CD4-positive, alpha-beta T cell treated with Interleukin-4 for 1 hour (primary cell): ENCODE results near the gene JADE2.
A peak's percentile ranks its signal among the peaks of the same experiment; 100 is the strongest.
"Not testable (repeated sequence)": the region's sequence is repeated elsewhere in the genome, so short reads cannot be mapped to it uniquely, and the experiment has no call there.

Experiments used
- DNase-seq, 2 donors: peaks; one replicate each; pipeline ENCODE4 v3.0.0-alpha.2; 2020 to 2022

JADE2 gene

DNA sequence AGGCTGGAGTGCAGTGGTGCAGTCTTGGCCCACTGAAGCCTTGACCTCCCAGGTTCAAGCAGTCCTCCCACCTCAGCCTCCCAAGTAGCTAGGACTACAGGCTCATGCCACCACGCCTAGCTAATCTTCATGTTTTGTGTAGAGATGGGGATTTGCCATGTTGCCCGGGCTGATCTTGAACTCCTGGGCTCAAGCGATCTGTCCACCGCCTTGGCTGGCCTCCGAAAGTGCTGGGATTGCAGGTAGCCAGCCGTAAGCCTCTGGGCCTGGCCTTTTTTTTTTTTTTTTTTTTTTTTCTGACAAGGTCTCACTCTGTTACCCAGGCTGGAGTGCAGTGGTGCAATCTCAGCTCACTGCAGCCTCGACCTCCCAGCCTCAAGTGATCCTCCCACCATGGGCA, 27.2 kb downstream of the JADE2 start:
- DNase-seq: not testable (repeated sequence)

DNA sequence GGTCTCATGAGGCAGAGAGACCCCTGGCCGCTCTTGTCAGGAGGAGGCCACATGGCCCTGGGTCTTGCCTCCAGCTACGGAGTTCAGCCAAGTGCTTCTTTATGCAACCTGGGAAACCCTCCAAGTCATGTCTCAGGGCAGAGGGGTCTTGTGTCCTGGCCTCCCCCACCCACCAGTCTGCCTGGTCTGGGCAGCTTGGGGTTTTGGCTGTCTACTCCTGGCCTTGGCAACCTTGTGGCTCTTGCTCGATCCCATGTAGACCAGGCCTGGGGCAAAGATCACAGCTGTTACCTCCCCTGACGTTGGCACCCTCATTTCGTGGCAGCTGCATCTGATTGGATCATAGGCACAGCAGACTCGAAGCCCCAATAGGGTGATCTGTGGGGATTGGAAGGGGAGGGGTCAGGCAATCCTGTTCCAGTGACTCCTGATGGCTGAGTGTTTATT, 28.4 kb downstream of the JADE2 start:
- no peak for DNase-seq

DNA sequence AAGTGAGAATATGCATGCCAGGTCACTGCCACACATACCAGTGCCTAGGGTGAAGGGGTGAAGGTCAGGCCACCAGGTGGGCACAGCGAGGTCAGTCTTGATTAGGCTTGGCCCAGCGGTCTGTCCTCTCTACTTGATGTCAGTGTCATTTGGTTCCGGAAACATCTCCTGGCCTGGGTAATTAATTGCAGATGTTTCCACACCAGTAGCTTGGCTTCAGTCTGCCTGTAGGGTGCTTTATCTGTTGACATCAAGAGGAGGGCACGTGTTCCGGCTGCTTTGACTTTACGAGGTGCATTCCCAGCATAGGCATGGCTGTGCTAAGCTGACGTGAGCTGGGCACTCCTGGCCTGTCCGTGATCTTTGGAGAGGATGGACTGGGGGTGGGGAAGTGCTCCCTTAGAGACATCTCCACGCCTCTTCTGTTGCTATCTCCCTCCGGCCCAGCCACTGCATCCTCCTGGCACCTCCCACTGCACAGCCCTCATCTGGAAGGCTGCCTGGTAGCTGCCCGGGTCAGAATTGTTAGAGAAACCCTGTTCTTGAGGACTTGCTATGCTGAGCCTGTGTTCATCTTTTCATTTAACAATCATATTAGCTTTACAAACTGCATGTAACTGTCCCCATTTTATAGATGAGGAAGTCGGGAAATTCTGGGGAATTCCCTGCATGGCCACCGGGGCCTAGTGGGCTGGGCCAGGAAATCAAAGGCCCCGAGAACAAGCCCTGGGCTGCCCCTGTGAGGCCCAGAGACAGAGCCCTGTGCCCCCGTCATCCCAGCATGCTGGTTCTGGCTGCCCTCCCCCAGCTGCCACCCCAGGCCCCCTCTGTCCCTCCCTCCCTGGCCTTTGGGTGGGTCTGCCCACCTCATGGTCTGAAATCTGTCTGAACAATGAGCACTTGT, 29.1 kb downstream of the JADE2 start:
- peak; percentile 65 to 67 for DNase-seq

DNA sequence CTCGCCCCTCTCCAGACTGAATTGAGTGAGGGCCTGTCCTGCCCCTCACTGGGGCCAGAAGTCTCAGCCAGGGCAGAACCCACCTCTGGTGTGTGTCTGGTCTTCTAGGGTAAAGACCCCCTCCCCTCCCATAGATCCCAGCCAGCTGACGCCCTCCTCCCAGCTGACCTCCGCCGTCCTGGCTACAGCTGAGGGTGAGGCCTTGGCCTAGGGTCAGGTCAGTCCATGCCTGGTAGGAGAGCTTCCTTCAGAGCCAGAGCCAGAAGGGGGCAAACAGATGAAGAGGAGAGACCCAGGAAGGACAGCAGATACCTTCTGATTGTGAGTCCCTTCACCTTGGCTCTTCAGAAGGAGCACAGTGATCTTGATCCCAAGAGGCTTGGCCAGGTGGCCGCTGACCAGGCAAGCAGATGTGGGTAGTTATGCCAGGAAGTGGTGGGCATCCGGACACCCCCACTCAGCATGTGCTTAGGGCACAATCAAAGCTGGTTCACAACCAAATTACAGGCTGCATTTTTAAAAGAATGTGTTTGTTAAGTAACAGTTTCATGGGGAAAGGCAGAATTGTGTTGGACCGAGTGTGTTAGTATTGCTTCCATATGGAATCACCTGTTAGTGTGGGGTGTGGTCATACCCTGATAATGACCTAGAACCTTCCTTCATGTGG, 29.9 kb downstream of the JADE2 start:
- DNase-seq: no peak

DNA sequence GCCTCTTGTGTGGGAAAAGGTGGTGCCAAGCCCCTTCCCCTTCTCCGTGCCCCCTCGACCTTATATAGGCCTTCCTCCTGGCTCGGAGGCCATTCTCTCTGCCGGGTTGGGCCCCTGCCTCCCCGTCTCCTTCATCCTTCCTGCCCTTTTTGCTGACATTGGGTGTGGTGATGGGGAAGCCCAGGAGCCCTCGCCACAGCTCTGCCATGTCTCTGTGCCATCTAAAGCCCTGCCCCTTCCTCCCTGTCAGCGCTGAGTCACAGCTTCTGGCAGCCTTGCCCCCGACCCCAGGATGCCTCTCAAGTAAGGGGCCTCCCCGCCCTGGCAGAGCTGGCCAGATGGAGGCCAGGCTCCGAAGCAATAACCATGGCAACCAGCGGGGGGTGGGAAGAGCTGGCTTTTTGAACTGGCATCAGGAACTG, 30.4 kb downstream of the JADE2 start:
- DNase-seq: peak; percentile 89

DNA sequence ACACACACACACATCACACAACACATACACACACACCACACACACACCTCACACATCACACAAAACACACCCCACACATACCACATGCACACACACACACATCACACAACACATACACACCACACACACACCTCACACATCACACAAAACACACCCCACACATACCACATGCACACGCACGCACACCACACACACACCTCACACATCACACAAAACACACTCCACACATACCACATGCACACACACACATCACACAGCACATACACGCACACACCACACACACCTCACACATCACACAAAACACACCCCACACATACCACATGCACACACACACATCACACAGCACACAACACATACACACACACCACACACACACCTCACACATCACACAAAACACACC, 31.1 kb downstream of the JADE2 start:
- peak in 1 of 2 donors; percentile 18 for DNase-seq

DNA sequence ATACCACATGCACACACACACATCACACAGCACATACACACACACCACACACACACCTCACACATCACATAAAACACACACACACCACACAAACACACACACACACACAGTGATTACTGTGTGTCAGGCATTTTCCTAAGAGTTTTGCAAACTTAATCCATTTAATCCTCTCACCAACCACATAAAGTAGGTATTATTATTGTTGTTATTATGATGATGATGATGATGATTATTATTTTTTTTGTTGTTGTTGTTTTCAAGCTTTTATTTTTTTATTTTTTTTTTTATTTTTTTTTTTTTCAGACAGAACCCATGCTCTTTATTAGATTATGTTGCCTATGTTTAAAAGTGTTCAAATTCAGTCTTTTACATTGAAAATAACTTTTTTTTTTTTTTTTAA, 31.5 kb downstream of the JADE2 start:
- DNase-seq: no peak

DNA sequence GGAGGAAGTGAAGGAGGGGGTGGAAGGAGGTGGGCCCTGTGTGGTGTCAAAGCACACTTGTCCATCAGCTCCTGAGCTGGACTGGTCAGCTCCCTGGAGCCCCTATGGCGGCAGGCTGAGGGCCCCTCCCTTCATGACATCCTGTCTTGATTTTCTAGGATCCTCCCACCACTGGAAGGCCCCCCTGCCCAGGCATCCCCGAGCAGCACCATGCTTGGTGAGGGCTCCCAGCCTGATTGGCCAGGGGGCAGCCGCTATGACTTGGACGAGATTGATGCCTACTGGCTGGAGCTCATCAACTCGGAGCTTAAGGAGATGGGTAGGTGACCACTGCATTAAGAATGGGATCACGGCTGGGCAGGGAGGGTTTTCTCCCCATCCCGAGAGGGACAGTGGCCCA, 34.2 kb downstream of the JADE2 start:
- DNase-seq: no peak

DNA sequence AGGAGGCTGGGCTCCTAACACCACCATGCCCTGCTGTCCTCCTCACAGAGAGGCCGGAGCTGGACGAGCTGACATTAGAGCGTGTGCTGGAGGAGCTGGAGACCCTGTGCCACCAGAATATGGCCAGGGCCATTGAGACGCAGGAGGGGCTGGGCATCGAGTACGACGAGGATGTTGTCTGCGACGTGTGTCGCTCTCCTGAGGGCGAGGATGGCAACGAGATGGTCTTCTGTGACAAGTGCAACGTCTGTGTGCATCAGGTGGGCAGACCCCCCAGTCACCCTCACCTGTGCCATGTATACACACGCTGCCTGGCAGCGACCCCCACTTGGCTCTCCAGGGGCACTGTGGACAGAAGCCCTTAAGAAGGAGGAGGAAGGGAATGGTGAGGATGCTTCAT, 35.2 kb downstream of the JADE2 start:
- DNase-seq: no peak

DNA sequence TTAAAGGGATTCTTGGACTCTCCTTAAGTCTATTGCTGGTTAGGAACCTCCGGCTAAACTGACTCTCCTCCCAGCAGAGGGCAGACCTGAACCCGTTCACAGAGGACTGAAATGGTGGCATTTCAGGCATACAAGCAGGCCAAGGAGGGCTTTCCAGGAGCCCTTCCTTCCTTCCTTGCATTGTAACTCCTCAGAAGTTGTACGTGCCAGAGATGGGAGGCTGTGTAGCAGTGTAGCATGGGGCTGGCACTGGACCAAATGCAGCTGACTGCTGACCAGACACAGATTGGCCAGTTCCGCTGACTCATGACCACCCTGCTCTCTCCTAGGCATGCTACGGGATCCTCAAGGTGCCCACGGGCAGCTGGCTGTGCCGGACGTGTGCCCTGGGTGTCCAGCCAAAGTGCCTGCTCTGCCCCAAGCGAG, 36.4 kb downstream of the JADE2 start:
- DNase-seq: no peak

DNA sequence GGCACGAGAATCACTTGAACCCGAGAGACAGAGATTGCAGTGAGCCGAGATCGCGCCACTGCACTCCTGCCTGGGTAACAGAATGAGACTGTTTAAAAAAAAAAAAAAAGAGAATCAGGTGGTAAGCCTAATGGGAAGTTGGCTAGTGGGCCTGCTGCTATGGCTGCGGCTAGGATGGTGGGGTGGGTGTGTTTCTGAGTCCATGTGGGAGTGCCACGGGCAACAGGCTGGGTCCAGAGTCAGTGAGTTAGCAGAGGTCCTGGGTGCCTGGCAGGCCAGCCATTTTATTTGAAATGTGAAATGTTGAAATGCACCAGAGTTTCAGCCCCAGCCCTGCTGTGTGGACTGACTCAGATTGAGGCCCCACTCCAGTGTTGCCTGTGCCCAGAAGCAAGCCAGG, 37.8 kb downstream of the JADE2 start:
- no peak for DNase-seq

DNA sequence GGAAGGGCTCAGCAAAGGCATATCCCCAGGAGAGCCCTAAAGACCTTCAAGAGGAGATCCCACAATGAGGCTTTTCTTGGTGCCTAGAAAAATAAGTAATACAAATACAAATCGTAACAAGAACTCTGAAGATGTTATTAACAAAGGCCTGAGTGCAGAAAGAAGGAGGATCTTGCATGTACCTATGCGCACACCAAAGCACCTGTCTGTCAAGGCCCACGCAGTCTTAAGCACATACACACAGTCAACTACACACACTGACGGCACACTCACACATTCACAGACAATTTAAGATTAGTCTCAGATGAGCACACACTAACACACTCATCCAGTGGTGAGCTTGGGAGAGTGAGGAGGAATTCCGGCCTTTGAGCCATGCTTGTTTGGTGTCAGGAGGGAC, 38.5 kb downstream of the JADE2 start:
- DNase-seq: no peak

DNA sequence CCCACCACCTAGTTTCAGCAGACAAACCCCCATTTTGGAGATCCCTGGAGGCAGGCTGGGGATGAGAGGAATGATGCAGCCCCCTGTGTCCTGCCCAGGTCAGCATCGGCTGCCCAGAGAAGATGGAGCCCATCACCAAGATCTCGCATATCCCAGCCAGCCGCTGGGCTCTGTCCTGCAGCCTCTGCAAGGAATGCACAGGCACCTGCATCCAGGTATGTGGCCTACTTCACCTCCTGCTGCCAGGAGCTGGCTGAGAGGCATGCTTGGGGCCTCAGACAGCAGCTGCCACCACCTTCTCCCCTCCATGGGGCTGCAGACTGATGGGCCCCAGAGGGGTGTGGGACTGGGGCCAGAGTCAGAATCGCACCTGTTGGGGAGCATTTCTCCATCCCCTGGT, 38.9 kb downstream of the JADE2 start:
- no peak for DNase-seq

DNA sequence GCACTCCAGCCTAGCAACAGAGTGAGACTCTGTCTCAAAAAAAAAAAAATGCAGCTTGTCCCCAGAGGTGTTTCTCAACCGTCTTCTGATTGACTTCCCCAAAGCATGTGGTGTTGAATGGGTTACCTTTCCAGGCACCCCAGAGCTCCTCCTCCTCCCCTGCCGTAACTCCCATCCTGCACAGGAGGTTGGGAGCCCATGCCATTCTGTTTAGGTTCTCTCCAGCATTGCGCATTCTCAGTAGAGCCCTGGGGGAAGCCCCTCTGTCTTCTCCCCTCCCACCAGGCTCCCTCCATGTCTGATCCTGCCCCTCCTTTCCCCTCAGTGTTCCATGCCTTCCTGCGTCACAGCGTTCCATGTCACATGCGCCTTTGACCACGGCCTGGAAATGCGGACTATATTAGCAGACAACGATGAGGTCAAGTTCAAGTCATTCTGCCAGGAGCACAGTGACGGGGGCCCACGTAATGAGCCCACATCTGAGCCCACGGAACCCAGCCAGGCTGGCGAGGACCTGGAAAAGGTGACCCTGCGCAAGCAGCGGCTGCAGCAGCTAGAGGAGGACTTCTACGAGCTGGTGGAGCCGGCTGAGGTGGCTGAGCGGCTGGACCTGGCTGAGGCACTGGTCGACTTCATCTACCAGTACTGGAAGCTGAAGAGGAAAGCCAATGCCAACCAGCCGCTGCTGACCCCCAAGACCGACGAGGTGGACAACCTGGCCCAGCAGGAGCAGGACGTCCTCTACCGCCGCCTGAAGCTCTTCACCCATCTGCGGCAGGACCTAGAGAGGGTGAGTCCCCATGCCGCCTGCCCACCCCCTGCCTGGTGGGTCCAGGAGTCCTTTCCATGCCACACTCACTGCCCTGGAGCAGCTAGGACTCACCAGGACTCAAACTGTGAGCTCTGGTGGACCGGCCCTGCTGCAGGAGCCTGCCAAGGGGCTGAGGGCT, 40.6 kb downstream of the JADE2 start:
- DNase-seq: no peak

DNA sequence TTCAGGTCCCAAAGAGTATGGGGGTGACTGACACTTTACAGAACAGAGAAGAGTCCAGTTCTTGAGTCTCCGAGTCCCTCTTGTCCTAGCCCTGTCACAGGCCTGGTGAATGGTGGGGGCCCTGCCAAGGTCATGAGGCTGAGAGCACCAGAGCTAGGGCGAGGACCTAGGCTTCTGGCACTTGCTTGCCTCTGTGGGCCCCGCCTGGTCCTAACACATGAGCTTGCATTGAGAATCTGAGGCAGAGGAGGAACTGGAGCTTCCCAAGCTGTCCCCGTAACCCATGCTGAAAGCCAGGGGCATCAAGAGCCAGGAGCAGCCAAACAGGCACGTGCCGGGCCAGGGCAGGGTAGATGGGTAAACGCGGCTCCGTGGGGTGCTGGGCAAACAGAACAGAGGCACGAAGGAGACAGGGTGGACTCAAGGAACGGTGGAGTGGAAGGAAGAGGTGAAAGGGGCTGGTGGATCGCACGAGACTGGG, 41.3 kb downstream of the JADE2 start:
- DNase-seq: no peak

DNA sequence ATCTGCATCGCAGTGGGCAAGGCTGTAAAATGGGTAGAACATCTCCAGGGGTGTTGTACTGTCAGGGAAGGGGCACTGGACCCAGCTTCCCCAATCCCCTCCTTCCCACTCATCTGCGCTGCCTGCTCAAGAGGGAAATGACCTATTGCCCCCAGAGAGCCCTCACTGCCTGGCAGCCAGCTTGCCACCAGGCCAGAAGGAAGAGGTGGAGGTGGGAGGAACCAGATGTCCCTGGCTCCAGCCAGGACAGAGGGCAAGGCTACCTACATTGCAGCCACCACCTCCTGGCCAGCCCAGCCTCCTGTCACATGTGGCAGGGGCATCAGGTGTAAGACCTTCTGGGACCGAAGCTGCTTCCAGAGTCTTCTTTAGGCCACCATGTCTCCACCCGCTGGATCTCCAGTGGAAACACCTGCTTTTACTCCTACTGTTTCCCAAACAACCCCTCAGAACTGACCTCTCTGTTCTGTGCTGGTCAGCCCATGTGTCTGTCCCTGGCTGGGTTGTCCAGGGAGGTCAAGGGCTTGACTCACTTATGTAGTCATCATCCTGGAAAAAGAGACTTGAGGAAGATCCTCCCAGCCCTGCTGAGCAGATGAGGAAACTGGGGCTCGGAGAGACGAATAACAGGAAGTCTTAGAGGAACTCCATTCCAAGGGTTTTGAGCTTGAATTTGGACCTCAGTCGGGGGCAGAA, 42.3 kb downstream of the JADE2 start:
- DNase-seq: no peak

DNA sequence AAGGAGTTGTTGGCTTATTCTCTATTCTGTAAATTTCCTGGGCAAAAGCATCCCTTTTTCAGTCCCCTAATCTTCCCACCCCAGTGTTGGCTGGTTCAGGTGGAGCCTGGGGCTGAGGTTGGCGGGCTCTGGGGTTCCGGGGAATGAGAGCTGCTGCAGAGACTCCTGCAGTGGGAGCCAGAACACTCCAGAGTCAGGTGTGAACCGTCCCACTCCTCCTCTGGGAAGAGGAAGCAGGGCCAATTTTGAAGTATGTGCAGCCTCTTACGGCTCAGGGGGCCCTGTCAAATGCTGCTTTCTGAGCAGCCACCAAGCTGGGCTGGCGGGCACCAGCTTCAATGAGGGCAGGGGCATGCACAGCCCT, 42.8 kb downstream of the JADE2 start:
- no peak for DNase-seq

DNA sequence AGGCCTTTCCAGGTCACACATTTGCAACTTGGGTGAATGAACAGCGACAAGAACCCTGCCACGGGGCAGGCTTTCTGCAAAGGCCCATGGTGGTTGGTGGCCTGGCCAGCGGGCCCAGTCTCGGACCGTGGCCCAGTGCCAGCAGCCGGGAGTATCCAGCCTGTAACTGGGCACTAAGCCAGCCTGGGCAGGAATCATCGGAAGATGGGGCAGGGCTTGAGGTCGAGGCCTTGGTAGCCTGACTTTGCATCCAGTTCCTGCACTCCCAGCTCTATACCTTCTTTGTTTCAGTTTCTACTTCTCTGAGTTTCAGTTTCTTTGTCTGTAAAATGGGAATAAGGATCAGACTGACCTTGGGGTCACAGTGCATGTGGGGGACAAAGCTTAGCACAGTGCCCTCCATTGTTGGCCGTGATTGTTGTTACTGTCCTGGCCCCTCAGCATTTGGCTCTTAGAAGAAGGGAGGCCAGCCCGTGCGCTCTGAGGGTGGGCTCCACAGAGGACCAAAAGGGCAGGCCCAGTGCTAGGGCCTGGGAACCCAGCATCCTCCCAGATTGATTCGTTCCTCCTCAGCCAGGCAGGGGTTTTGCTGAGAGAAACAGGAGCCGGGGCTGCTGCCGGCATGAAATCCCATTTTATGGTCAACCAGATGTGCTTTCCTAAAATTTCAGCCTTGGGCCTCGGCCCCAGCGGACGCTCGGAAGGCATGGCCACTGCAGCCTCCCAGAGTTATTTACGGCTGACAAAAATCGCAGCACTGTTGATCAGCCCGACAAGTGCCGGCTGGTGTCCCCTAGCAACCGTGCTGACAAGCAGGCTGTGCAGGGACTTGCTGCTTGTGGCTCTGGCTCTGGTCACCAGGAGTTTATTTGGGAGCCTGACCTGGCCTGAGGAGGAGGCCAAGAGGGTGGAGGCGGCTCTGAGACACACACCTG, 43.6 kb downstream of the JADE2 start:
- DNase-seq: no peak

DNA sequence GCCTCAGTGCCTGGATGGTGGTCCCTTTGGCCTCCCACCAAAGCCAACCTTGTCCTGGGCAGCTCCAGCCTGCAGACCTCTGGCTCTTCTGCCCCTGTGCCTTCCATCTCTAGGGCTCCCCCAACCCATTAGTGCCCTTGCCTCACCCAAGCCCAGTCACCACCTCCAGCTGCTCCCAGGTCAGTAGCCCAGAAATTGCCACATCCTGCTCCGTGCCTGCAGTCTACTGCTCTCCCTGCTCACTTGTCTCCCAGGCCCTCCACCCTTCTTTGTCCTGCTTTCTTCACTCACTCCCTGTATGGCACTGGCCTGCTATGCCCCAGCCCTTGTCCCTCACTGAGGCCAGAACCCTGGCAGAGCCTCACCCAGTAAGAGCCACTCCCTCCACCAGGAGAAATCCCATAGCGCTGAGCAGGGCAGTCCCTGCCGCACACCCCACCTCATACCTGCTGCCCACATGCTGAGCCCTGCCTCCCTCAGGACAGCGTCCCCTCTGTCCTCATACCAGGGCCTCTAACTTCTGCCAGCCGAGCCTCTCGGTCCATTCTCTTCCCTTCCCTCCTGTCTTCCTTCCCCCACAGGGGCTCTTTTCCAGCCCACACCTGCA, 44.4 kb downstream of the JADE2 start:
- no peak for DNase-seq

DNA sequence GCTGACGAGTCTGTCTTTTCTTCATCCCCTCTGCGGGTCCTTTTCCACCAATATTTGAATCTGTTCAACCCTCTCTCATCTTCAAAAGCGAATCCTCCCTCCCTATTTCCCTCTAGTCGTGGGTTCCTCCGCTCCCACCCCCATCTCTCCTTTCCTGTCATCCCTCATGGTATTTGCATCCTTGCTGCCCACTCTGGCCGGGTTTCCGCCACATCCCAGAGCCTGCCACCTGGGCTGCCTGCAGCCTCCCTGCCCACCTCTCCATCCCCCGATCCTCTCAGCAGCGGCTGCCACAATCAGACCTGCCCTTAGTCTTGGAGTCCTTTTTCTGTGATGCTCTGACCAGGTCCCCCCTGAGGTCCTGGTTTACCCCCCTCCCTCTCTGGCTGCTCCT, 44.9 kb downstream of the JADE2 start:
- no peak for DNase-seq

DNA sequence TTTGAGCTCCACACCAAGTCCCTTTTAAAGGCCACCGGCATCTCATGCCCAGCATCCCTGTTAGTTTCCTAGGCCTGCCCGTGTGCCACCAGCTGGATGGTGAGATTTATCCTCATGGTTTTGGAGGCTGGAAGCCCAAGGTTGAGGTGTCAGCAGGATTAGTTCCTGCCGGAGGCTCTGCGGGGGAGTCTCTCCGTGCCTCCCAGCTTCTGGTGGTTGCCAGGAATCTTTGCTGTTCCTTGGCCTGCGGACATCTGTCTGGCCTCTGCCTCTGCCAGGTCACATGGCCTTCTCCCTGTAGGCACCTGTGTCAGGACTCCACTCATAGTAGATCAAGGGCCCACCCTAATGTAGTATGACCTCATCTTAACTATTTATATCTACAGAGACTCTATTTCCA, 45.4 kb downstream of the JADE2 start:
- DNase-seq: no peak
